CD4-positive, alpha-beta T cell treated with Interferon alpha-2 for 1 hour (primary cell): ENCODE results near the gene TMEM63A.

ENCODE experiments used
- DNase-seq, 2 donors: peaks; one replicate each; pipeline ENCODE4 v3.0.0-alpha.2; 2020 to 2022

TMEM63A gene

DNA sequence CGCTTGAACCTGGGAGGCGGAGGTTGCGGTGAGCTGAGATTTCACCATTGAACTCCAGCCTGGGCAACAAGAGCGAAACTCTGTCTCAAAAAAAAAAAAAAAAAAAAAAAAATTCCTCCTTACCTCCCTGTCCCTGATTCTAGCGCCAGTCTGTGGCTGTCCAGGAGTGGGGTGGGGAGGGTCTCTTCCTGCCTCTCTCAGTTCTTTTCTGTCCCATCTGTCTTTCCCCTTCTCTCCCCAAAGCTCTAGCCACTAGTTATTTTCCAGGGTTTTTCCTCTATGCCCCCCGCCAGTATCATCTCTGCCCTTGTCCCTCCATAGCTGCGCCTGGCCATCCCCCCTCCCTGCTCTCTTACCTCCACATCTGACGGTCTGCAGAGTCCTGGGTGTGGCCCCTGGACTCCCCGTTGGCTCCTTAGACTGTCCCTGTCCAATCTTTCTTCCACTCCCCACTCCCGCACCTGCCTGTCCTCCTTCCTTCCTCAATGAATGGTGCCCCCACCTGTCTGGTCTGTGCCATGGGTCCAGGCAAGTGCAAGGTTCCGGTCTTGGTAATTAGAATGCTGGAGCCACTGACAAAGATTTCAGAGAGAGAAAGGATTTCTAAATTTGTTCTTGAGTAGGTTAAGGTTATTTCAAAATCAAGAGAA is 1.6 kb upstream of the TMEM63A start:
- no peak for DNase-seq

GRCh38 chr1:225882694-225883615 is 775 bp upstream of the TMEM63A start:
- peak in 1 of 2 donors; percentile 41 for DNase-seq

DNA sequence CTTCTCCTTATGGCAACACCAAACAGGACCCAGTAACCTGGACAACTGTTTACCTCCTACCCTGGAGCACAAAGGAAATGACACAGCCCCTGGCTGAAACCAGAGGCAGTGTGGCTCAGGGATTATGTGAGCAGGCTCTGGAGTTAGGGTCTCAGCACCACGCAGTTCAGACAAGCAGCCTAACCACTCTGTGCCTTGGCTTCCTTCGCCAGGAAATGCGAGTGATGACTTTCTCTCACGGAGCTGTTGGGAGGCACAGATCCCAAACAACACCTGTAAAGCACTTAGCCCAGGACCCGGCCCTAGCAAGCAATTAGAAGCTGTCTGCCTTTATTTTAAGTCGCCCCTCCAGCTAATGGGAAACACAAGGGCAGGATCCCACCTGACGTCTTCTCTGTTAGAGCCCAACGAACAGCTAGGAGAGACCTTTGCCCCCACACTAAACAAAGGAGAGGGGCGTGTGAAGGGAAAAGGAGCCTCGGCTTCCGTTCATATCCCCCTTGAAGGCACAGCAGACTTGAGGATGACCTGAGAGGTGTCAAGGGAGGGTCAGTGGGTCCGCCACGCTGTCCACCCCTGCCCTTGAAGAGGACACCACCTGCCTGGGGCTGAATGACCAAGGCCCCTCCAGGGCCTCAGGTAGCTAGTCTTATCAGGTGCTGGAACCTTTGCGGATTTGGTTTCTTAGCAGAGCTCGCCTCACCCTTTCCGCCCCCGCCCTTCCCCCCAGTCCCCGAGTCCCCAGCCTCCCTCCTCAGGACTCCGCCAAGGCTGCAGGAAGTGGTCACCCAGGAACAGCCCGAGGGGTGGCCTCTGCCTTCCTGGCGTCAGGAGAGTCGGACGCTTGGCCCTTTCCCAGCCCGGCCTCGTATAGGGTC is 860 bp downstream of the TMEM63A start:
- peak; percentile 31 to 63 for DNase-seq

- DNase-seq: no peak
Measured at GRCh38 chr1:225880636-225881035, 1.5 kb downstream of the TMEM63A start.

GRCh38 chr1:225880222-225880588 is 2.0 kb downstream of the TMEM63A start:
- no peak for DNase-seq

DNA sequence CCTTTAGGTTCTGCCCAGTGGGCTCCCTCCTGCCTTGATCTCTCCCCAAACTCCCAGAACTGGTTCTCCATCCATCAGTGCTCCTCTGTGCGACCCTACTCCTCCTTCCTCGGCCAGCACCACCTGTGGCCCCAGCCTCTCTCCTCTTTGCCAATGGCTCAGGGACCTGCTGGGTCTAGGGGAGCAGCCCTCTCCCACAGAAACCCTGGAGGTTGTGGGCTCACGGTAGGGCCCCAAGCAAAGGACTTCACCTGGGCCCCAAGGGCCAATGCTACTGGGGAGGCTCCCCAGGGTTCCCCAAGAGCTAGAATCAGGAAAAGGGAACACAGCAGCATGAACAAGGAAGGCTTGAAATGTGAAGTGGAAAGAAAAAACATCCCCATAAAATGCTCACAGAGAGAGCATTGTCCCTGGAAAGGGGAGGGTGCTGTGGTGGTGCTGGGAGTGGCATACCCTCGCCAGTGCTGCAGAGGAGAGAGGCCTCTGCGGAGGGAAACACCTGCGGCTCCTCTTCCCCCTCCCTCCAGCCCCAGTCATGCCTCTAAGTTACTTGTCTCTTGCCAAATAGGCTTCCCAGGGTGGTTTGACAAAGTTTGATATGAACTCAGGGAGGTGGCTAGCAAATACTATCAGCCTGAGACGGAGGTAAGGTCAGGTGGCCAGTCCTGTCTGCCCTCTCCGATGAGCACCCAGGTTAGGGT is 2.5 kb downstream of the TMEM63A start:
- DNase-seq: peak in 1 of 2 donors; percentile 37

- no peak for DNase-seq
Measured at GRCh38 chr1:225878282-225878681, 3.9 kb downstream of the TMEM63A start.

DNA sequence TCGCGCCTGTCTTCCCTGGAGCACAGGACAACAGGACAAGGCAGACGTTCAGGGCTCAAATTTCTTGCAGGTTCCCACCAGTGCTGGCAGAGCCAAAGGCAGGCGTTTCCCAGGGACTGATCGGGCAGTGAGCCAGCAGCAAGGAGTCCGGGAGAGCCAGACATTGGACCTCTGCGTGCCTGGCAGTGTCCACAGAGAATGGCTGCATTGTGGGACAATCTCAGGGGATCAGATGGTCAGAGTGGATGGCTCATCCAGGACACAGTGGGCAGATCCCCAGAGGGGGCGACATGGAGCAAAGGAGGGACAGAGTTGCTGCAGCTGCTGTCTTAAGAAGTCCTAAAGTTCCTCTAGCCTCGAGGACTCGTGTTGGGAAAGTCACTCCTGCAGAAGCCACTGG is 4.6 kb downstream of the TMEM63A start:
- DNase-seq: peak in 1 of 2 donors; percentile 30

- no peak for DNase-seq
Measured at GRCh38 chr1:225876900-225877510, 5.2 kb downstream of the TMEM63A start.

GRCh38 chr1:225875044-225875815 is 7.0 kb downstream of the TMEM63A start:
- no peak for DNase-seq

DNA sequence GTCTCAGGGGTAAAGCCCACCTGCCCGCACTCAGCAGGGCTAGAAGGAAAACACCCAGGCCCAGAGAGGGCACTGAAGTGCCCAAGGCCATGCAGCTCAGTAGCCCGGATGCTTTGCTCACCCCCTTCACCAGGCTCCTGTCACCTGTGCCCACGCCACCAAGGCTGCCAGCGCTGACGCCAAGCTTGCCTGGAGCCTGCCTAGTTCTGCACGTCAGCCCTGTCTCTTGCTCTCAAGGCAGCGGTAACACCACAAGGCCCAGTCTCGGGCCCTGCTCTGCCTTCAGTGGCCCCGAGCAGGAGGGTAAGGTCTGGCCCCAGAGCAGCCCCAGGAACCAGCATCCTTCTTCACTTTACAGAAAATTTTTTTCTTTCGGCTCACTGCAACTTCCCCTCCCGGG is 7.7 kb downstream of the TMEM63A start:
- no peak for DNase-seq

DNA sequence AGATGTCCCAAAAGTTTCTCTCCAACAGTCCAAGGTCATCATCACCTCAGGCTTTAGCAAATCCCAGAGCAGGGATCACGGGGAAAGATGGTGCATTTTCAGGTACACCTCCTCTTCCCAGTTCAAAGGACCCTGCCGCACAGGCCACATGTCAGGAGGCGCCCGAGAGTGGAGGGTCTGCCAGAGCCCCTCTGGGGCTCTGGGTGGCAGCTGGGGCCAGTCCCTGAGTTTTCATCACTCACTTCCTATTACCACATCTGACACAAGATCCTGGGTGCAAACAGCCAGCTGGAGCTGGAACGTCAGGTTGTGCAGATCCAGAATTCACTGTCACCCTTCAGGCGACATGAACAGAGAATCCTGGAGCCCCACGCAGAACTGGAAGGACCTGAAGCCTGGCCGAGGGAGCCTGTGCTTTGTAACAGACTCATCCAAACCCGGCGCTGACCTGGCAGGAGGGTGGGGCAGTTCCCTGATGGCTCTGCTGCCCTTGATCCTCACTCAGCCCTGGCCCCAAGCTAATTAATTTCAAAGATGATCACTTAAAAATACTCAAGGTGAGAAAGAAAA is 8.8 kb downstream of the TMEM63A start:
- no peak for DNase-seq

GRCh38 chr1:225872075-225872430 is 10.1 kb downstream of the TMEM63A start:
- DNase-seq: no peak

DNA sequence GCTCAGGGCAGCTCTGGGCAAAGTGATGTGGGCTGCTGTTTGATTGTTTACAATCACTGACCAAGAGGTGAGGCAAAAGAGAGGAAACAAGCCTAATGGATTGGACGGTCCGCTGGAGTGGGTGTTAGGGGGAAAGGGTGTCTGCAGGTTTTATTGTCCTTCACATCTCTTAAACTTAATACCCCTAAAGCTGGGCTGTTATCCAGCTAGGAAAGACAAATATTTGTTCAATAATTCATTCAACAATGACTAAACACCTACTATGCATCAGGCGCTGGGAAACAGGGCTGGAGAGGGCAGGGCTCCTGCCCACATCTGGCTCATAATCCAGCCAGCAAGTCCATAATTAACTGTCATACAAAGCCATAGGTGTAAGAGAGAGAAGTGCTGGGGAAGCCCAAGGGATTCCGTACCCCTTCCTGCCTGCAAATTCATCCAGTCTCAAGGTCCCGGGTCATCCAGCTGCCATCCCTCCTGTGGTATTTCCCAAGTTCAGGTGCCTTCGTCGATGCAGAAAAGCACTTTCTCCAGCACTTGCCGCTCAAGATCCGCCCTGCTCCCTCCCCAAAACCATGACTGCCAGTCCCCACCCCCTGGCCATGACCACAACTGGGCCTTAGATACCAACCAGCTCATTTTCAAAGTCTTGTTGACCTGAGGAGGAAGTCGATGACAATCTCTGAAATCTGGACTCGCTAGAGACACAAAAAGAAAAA is 10.7 kb downstream of the TMEM63A start:
- DNase-seq: peak in 1 of 2 donors; percentile 34

DNA sequence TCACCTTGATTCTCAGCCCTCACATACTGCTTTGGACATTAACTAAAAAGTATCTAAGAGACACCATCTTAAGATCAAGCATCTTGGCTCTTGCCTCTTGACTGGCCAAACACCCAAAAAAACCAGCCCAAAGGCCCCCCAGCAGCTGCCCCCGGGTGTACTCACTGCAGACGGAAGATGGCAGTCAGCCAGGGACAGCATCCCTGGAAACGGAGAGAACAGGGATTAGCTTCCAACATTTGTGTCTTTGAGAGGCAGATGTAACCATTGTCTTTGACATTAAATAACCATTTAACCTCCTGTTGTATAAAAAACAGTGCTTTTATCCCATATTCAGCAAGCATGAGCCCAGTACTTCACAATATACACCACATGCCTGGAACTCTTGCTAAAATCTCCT is 11.3 kb downstream of the TMEM63A start:
- DNase-seq: no peak

DNA sequence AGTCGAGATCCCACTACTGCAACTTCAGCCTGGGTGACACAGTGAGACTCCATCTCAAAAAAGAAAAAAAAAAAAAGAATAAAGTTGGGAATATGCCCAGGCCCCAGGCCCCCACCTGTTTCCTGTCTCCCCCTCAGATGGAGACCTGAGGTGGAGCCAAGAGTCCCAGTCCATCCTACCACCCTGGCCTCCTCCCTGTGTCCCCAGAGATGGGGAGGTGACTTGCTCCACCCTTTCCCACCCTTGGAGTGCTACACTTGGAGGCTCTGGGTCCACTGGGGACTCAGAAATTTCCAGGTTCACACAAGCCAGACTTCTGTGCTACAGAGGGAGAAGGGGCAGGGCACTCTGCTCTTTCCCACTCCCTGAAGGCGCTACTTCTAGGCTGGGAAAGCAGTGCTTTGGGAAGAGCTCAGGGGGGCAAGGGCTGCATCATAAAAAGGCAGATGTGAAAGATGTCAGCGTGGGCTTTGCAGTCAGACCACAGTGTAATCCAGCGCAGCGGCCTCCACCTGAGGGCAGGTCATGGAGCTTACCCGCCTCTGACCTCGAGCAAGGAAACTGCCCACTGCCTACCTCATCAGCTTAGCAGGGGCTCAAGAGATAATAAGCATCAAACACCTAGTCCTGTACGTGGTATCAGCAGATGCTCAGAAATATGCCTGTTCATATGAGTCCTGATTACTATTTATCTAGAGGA is 13.4 kb downstream of the TMEM63A start:
- no peak for DNase-seq

DNA sequence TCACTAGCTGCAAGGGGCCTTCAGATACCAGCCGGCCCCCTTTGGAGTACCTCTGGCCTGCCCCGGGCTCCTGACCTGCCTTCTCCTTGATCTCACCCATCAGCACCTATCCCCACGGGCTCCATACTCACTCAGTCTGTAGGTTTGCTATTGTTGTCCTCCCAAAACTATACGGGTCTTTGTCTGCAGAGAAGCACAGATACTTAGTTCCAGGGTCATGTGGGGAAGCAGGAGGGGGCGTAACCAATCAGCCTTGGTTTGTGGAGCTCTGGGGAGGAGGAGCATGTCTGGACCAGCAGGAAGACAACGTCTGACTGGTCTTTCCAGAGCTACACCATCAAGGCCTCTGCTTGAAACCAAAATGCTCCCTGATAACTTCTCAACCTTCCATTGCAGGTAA is 15.2 kb downstream of the TMEM63A start:
- DNase-seq: no peak

GRCh38 chr1:225866061-225866837 is 15.9 kb downstream of the TMEM63A start:
- peak; percentile 57 to 65 for DNase-seq

DNA sequence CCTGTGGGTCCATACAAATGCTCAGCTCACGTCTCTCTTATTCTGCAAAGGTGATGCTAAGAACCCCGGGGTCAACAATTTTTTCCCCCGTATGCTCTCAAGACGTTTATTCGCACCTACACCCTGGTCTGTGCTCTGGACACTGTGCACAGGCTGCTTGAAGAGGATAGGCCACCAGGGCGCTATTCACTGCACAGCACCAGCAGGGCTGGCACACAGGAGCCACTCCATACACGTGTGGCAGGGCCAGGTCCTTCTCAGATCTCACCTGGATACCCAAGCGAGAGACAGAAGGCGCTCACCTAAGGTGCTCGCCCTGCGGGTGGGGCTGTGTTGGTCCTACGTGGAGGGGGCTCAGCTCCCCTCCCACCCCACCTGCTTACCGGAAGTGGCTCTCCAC is 16.7 kb downstream of the TMEM63A start:
- peak in 1 of 2 donors; percentile 28 for DNase-seq
